Bone marrow (tissue), 2 donors: Measurements from ENCODE around the gene PYY.
"Not testable (repeated sequence)": the region's sequence is repeated elsewhere in the genome, so short reads cannot be mapped to it uniquely, and the experiment has no call there.

Source experiments
- DNase-seq, 2 donors: peaks; one replicate each; lab custom pipeline; 2025; lab: John Stamatoyannopoulos, UW

The PYY gene

DNA sequence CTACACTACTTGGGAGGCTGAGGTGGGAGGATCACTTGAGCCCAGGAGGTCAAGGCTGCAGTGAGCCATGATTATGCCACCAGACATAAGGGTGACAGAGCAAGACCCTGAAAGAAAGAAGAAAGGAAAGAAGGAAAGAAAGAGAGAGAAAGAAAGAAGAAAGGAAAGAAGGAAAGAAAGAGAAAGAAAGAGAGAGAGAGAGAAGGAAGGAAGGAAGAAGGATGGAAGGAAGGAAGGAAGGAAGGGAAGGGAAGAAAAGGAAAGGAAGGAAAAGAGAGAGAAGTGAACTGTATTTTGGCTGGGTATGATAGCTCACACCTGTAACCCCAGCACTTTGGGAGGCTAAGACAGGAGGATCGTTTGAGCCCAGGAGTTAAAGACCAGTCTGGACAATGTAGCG is 24.3 kb upstream of the PYY start:
- no peak for DNase-seq

DNA sequence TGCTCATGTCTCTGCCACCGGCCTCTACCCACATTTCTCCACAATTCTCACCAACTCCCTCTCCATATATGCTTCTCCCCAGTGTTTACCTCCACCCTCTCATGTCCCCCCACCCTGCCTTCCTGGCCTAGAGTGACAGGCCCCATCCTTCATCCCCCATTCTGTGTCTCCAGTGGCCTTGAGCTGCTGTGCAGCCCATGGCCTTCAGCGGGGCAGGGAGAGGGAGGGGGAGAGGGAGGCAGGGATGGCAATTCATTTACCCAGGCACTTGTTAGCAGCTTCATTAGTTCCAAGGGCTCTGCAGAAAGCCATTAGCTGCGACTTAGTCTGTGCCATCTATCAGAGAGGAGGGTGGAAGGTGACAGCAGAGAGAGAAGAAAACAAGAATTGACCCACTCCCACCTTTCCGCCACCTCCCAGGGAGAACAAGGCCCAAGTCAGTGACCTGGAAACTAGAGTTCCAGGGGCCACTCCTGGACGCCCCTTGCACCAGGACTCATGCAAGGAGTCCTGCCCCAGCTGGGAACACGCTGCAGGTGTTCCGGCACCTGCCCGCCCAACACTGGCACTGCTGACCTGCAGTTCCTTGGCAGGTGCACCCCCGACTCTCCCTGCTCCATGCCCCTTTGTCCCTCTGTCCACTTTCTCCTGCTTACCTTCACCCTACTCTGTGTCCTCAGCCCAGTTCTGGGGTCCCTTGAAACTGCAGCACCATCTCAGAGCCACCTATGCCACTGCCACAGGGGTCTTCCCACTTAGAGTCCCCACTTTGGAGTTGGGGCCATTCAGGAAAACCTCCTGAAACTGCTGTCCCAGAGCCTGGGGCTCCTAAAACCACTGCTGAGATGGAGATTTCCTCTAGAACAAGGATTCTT is 23.5 kb upstream of the PYY start:
- DNase-seq, result no peak

DNA sequence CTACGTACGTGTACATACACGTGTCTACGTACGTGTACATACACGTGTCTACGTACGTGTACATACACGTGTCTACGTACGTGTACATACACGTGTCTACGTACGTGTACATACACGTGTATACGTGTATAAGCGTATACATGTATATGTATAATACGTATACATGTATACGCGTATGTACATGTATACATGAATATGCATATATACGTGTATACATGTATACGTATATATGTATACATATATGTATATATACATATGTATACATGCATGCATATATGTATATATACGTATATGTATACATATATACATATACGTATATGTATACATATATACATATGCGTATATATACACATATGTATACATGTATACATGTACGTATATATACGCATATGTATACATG is 22.2 kb upstream of the PYY start:
- DNase-seq, result no peak

- no peak for DNase-seq
Measured at GRCh38 chr17:43974382-43975266, 20.9 kb upstream of the PYY start.

GRCh38 chr17:43972444-43973212 is 18.9 kb upstream of the PYY start:
- DNase-seq, result not testable (repeated sequence)

DNA sequence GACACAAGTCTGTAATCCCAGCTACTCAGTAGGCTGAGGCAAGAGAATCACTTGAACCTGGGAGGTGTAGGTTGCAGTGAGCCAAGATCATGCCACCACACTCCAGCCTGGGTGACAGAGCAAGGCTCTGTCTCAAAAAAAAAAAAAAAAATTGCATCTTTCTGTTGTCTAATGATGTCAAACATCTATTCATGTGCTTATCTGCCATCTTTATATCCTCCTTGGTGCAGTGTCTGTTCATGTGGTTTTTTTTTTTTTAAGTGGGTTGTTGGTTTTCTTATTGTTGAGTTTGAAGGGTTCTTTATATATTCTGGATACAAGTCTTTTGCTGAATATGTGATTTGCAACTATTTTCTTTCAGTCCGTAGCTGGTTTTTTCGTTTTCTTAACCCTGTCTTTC is 17.7 kb upstream of the PYY start:
- not testable (repeated sequence) for DNase-seq

- DNase-seq, result no peak
Measured at GRCh38 chr17:43970366-43970765, 16.6 kb upstream of the PYY start.

GRCh38 chr17:43967251-43967875 is 13.6 kb upstream of the PYY start:
- no peak for DNase-seq

- DNase-seq, result no peak
Measured at GRCh38 chr17:43966276-43966675, 12.5 kb upstream of the PYY start.

DNA sequence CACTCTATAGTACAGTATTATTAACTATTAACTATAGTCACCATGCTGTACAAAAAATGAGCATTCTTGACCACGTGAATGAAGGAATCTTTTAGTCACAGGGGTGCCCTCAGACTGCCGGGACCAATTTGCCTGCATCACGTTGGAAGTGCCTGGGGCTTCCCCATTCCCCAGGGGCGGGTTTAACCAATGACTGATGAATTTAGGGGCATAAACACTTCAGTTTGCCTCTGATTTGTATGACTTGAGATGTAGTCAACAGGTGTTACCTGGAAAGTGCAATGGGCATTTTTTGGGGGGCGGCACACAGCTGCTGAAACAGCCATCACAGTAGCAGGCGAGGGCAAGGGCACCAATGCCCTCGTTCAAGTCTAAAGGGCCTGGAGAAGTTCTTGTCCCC is 8.7 kb upstream of the PYY start:
- no peak for DNase-seq

DNA sequence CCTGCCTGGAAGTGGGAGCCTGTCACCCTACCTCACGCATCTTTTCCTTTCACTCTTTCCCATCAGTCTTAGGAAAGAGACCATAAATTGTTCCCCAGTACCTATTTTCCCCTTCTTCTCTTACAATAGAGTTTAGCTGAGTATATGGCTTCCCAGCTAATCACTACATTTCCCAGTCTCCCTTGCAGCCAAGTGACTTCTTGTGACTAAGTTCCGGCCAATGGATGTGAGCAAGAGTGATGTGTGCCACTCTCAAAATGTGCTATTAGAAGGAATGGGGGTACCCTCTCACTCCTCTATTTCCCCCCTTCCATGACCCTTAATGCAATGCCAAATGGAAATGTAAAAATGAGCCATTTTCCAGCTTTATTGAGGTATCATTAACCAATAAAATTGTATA is 8.2 kb upstream of the PYY start:
- DNase-seq, result no peak

GRCh38 chr17:43961292-43961691 is 7.6 kb upstream of the PYY start:
- DNase-seq, result not testable (repeated sequence)

- no peak for DNase-seq
Measured at GRCh38 chr17:43958748-43959352, 5.1 kb upstream of the PYY start.

- no peak for DNase-seq
Measured at GRCh38 chr17:43956222-43956621, 2.5 kb upstream of the PYY start.

GRCh38 chr17:43952724-43953666 is 745 bp downstream of the PYY start:
- DNase-seq, result no peak

GRCh38 chr17:43952351-43952723 is 1.4 kb downstream of the PYY start:
- DNase-seq, result no peak

- DNase-seq, result no peak
Measured at GRCh38 chr17:43951750-43952149, 2.0 kb downstream of the PYY start.

GRCh38 chr17:43950554-43950953 is 3.2 kb downstream of the PYY start:
- no peak for DNase-seq

- DNase-seq, result no peak
Measured at GRCh38 chr17:43949781-43950180, 4.0 kb downstream of the PYY start.

DNA sequence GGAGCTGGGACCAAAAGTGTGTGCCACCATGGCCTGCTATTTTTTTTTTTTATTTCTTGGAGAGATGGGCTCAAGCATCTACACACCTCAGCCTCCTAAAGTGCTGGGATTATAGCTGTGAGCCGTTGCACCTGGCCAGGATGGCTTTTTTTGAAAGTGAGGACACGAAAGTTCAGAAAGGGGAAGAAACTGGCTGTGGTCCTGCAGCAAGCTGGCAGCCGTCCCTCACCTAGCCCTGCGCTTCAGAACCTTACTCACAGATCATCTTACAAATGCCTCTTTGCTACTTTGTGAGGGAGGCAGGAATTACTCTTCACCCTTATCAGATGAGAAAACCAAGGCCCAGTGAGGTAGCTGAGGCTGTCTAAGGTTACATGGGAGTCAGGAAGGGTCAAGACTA is 7.0 kb downstream of the PYY start:
- DNase-seq, result no peak
